ENCODE measurements around the gene TEX2.

Gene TEX2

DNA sequence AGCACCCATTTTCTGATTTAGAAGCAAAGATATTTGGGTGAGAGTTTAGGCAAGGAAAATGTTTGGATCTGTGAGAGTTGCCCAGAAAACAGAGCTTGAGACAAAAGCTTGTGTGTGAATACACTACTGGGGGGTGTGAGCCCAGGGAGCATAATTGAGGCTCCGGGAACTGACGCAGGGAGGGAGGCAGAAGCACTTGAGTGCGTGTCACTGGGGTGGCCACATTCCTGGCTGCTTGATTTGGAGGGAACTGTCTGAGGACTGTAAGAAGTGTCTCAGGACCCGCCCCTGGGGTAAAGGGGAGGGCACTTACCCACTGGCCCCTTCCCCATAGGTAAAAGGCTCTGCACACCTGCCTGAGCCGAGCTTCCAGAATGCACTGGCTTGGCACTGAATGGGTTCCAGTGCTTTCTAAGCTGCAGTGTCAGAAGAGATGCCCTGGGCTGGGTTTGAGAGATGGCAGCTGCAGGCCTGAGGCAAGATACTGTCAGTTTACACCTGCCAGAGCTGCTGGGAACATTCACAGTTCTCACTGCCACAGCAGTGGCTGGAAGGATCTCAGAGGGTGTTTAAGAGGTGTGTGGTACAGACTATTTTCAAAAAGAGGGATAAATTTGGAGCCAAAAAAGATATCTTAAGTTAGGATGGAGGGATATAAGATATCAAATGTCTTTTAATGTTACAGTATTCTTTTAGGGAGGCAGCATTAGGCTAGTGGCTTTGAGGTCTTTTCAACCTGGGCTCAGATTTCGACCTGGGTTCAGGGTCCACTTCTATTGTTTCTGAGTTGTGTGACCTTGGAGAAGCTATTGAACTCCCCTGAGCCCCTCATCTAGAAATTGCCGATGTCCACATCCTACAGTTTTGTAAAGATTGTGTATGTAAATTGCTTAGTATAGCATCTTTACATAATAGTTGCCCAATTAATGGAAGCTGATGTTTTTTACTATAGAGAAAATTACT, 6.9 kb upstream of the TEX2 start:
- DNase-seq, result no peak

DNA sequence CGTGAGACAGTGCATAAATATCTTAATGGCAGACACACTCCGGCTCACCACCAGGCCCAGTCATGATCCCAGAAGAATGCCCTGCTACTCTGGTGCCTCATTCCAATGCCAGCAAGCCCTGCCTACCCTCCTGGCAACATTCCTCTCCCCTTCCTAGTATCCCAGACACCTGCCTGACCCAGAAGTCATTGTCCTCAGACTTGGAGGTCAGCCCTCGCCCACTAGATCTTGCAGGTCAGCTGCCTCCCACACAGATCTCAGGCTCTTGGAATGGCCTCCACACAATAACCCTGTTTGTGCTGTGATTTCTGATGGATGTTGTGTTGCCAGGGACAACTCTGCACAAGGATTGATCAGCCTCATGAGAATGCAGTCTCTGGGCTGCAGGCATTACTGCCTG, 1.8 kb upstream of the TEX2 start:
- DNase-seq, result no peak

GRCh38 chr17:64262198-64262999, 661 bp downstream of the TEX2 start:
- no peak for DNase-seq

DNA sequence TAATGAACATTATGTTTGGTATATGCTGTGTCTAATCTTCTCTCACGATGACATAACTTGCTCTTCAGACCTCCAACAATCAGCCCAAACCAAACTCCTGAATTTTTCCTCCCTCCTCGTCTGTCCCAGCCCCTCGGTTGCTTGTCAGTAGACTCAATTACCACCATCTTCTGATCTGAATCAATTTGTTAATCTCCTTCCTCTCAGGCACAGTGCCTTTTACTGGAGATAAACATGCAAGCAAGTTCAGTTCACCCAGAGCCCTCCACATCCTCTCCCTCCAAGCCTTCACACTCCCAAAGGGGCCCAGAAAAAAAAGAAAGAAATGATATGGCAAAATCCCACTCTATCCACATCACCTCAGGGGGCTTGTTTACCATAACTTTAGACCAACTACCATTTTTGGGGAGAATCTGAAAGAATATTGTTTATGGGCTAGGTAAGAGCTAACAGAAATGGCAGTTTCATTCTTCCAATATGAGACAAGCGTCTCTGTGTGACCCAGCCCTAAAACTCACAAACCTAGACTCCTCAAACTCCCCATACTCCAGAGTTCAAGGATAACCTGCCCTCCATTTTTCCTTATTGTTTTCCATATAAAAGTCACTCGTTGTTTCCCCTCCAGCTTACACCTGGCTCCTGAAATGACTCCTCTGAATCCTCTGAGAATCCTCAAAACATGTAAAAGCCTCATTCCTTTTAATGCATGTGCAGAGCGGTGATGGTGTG, 1.5 kb downstream of the TEX2 start:
- DNase-seq, result no peak

DNA sequence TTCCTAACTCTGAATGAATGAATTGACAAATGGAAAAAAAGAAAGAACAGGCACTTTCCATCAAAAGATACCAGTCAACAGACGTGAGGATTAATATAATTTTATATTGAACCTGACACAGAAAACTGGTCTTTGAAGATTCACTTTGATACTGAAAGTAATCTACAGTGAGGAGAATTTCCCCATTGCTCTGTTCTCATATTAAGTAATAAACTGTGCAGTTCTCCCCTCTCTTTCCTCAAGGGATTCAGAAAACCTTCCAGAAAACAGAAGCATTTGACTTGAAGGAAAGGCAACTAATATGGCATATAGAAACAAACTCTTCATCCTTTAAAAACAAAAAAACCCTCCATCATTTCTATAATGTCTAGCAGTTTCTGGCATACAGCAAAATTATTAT, 2.2 kb downstream of the TEX2 start:
- no peak for DNase-seq

GRCh38 chr17:64259922-64260321, 3.1 kb downstream of the TEX2 start:
- no peak for DNase-seq

- no peak for DNase-seq
These were observed 3.6 kb downstream of the TEX2 start for GRCh38 chr17:64259426-64259825.

- no peak for DNase-seq
These were observed 5.9 kb downstream of the TEX2 start for GRCh38 chr17:64256913-64257807.

DNA sequence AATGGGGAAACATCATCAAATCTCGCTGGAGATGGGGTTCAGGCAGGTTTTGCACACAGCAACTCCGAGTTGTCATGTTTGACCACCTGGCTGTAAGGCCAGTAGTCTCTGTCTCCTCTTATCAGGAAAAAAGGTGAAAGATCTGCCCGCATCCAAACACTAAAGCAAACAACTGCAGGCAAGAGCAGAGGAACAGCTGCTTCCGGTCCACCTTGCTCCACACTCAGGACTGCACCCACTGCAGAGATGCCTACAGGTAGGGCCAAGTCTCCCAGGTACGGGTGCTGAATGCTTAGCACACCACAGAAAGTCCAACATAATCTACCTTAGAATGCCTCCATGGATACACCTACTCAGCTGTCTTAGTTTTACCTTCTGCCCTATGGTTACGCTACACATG, 7.3 kb downstream of the TEX2 start:
- peak; percentile 19 for DNase-seq

DNA sequence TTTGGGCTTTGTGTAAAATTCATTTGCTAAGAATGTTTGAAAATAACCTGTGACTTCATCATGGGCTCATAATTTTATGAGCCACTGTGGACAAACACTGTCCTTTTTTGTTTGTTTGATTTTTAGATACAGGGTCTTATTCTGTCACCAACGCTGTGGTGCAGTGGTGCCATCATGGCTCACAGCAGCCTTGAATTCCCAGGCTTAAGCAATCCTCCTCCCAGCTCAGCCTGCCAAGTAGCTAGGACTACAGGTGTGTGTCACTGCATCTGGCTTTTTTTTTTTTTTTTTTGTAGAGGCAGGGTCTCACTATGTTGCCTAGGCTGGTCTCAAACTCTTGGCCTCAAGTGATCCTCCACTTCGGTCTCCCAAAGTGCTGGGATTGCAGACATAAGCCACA, 8.3 kb downstream of the TEX2 start:
- DNase-seq, result no peak

GRCh38 chr17:64253470-64253869, 9.6 kb downstream of the TEX2 start:
- no peak for DNase-seq

DNA sequence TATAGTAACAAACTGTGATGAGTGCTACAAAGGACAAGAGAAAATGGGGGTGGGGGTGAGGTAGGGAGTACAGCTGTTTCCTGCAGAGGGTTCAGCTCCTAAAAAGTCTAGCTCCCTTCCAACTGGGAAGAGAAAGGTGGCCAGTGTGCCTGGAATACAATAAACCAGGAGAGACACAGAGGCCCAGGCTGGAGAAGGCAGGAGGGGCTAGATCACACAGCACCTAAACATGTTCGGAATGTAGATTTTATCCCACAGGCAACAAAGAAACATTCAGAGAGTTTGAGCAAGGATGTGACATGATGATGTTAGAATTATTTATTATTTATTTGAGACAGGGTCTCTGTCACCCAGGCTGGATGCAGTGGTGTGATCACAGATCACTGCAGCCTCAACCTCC, 10.2 kb downstream of the TEX2 start:
- no peak for DNase-seq

GRCh38 chr17:64250233-64250835, 12.7 kb downstream of the TEX2 start:
- DNase-seq, result no peak

DNA sequence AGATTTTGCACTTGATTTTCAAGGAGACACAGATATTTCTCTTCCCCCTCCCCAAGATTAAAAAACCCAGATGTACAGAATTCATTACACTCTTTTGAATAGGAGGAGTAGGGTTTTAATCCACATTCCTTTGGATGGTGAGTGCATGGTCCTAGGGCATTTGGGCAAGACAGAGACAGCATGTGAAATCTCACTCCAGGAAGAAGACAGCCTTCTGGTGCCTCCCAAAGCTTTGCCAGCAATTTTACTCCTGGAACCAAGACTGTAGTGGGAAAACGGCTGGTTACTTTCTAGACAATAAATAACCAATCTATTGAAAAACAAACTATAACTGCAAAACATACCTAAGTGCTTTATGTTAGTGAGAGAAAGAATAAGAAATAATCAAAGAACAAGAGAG, 15.2 kb downstream of the TEX2 start:
- DNase-seq, result no peak

GRCh38 chr17:64245218-64246145, 17.6 kb downstream of the TEX2 start:
- DNase-seq, result no peak

DNA sequence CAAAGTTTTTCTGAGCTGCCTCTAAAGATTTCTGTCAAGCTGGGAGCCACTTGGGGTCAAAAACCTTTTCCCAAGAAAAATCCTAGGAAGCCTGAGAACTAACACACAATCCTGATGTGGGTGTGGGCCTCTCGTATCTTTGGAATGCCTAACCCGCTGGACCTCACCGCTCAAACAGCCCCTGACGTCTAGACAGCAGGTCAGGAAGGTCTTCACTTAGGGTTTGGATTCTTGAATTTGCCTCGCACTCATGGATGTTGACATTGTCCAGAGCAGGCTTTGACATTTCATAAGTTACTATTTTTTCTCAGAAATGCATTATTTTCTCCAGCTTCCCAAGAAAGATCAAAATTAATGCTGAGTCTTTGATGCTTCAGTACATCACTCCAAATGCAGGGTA, 18.9 kb downstream of the TEX2 start:
- no peak for DNase-seq

DNA sequence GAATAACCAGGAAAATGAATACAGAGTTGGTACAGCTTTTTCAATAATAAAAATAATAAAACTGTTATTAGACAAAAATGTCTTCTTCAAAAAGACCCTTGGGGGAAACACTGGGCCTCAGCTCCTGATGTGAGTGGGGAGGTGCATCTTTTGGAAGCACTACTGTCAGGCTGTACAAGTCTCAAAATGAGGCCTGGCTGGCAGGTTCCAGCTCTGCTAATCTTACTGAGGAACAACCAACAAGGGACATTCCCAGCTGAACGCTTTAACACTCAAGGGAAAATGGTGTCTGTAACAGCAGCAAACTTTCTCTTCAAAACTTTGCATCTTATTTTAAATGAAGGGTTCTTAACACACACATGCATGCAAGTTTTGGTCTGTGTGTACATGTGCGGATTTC, 19.7 kb downstream of the TEX2 start:
- no peak for DNase-seq

DNA sequence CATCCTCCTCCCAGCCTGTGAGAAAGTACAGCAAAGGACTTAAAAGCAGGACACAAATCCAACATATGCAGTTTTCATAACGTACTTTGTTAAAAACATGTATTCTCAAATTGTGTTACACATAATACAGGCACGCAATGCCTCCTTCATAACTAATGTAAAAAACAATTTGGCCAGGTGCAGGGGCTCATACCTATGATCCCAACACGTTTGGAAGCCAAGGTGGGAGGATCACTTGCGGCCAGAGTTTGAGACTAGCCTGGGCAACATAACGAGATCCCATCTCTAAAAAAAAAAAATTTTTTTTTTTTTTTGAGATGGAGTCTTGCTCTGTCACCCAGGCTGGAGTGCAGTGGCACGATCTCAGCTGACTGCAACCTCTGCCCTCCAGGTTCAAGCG, 20.4 kb downstream of the TEX2 start:
- DNase-seq, result no peak

DNA sequence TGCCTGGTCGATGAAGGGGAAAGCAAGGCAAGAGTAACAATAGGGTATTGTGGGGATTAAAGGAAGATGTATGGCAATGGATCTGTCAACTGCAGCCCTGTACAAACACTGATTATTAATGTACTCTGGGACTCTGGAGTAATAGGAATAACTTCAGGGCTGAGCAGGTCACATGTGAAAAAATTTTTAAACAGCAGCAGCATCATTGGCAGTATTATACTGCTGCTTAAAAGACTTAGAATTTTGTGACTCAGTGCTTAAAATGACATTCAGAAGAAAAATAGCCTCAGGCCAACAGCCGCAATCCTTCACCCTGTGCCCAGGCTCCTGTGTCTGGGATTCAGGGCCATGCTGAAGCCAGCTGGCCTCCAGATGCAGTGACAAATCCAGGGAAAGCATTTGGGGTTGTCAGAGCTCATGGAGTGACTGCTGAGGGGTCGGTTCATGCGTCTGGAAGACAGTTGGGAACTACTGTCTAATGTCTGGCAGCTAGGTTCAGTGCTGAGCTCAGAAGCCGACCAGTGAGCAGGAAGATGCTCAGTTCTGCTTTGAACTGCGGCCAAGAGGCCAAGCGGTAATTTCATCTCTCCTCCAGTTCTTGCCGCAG, 22.2 kb downstream of the TEX2 start:
- no peak for DNase-seq

DNA sequence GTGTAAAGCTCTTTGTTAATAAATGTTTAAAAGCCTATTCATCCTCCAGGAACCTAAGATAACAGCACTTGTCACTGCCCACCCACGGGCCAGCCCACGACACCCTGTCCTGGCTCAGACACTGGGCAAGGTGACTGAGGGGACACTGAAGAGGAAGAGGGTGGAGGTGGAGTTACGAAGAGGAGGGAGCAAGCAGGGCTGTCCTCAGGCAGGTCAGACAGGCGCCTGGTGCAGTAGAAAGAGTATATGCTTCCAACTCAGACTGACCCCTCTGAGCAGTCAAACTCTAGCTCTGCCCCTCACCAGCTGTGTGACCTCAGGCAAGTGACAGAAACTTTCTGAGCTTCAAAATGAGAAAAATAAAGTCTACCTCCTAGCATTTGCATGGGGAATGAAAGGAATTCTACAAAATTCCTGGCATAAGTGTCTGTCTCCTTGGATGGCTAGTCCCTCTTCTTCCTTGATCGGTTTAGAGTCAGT, 22.8 kb downstream of the TEX2 start:
- no peak for DNase-seq

All from NCI-H2029 (cell line).